ENCODE data around the gene RFLNA. TPM values are rescaled to one million over a fixed set of nuclear protein-coding genes. Genes with fewer than 3 reads are reported as not detected.

The RFLNA gene
- total and polyA plus RNA-seq, 2 donors (not counting 1 experiment from before 2014, with no cell fraction given), result 0.03 TPM; not detected in 1

GRCh38 chr12:124297389-124297788 is 2.5 kb downstream of the RFLNA start:
- Histone ChIP-seq H3K27ac (ENCODE audit: insufficient read depth, low read length) (no peak overlapping the region), H4K20me1 (ENCODE audit: control insufficient read depth, extremely low read depth, insufficient read depth, low read length) (no peaks in the 10 kb centered on the region), H3K4me2 (ENCODE audit: extremely low read depth, insufficient read depth, low read length) (no peak overlapping the region), H3K36me3 (ENCODE audit: control insufficient read depth, insufficient read depth, low read length) (no peaks in the 10 kb centered on the region), H2AFZ (ENCODE audit: low read length) (no peak overlapping the region), H3K79me2 (ENCODE audit: control insufficient read depth, insufficient read depth, low read length) (no peaks in the 10 kb centered on the region), H3K9me3 (ENCODE audit: control insufficient read depth, insufficient read depth, low read depth, low read length) (no peaks in the 10 kb centered on the region), H3K4me1 (ENCODE audit: control insufficient read depth, extremely low read depth, insufficient read depth, low read length) (no peaks in the 10 kb centered on the region), H3K27me3 (ENCODE audit: control insufficient read depth, insufficient read depth, low read length) (peaks cover 19% of the 10 kb centered on the region), H3K9ac (ENCODE audit: insufficient read depth, low read length) (no peak overlapping the region), H3K4me3 (replicated peaks in 1 of 4; ENCODE audit: control extremely low read depth in 1 of 4, insufficient read depth in 1 of 4, low read depth in 3 of 4, low read length in 4 of 4) (no peak overlapping the region)
- DNase-seq (ENCODE audit: low read depth in 2 of 2), result no peak
- TF ChIP-seq, protein P1, sequence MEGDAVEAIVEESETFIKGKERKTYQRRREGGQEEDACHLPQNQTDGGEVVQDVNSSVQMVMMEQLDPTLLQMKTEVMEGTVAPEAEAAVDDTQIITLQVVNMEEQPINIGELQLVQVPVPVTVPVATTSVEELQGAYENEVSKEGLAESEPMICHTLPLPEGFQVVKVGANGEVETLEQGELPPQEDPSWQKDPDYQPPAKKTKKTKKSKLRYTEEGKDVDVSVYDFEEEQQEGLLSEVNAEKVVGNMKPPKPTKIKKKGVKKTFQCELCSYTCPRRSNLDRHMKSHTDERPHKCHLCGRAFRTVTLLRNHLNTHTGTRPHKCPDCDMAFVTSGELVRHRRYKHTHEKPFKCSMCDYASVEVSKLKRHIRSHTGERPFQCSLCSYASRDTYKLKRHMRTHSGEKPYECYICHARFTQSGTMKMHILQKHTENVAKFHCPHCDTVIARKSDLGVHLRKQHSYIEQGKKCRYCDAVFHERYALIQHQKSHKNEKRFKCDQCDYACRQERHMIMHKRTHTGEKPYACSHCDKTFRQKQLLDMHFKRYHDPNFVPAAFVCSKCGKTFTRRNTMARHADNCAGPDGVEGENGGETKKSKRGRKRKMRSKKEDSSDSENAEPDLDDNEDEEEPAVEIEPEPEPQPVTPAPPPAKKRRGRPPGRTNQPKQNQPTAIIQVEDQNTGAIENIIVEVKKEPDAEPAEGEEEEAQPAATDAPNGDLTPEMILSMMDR (conservative IDR thresholded peaks at IDR 0.05 in 1 of 2, IDR thresholded peaks at IDR 0.05 in 1 of 2; ENCODE audit: low read depth in 1 of 2, low read length in 2 of 2), result no peak
- TF ChIP-seq EZH2 (IDR thresholded peaks at IDR 0.05; ENCODE audit: low read length, missing control alignments), result no peak

GRCh38 chr12:124297856-124298255 is 3.0 kb downstream of the RFLNA start:
- TF ChIP-seq, protein P1 (conservative IDR thresholded peaks at IDR 0.05 in 1 of 2, IDR thresholded peaks at IDR 0.05 in 1 of 2; ENCODE audit: low read depth in 1 of 2, low read length in 2 of 2), result no peak
- TF ChIP-seq EZH2 (IDR thresholded peaks at IDR 0.05; ENCODE audit: low read length, missing control alignments), result no peak
- H3K4me2 ChIP-seq (ENCODE audit: extremely low read depth, insufficient read depth, low read length), result no peak overlapping the region
- H3K9ac ChIP-seq (ENCODE audit: insufficient read depth, low read length), result no peak overlapping the region
- no peaks in the 10 kb centered on the region for H3K79me2 ChIP-seq (ENCODE audit: control insufficient read depth, insufficient read depth, low read length)
- no peak for DNase-seq (ENCODE audit: low read depth in 2 of 2)
- H3K27ac ChIP-seq (ENCODE audit: insufficient read depth, low read length), result no peak overlapping the region
- no peak overlapping the region for H3K4me3 ChIP-seq (replicated peaks in 1 of 4; ENCODE audit: control extremely low read depth in 1 of 4, insufficient read depth in 1 of 4, low read depth in 3 of 4, low read length in 4 of 4)
- no peaks in the 10 kb centered on the region for H3K9me3 ChIP-seq (ENCODE audit: control insufficient read depth, insufficient read depth, low read depth, low read length)
- peaks cover 19% of the 10 kb centered on the region for H3K27me3 ChIP-seq (ENCODE audit: control insufficient read depth, insufficient read depth, low read length)
- no peak overlapping the region for H2AFZ ChIP-seq (ENCODE audit: low read length)
- no peaks in the 10 kb centered on the region for H4K20me1 ChIP-seq (ENCODE audit: control insufficient read depth, extremely low read depth, insufficient read depth, low read length)
- no peaks in the 10 kb centered on the region for H3K36me3 ChIP-seq (ENCODE audit: control insufficient read depth, insufficient read depth, low read length)
- no peaks in the 10 kb centered on the region for H3K4me1 ChIP-seq (ENCODE audit: control insufficient read depth, extremely low read depth, insufficient read depth, low read length)

- Histone ChIP-seq H3K4me2 (ENCODE audit: extremely low read depth, insufficient read depth, low read length) (no peak overlapping the region), H4K20me1 (ENCODE audit: control insufficient read depth, extremely low read depth, insufficient read depth, low read length) (no peaks in the 10 kb centered on the region), H3K4me3 (replicated peaks in 1 of 4; ENCODE audit: control extremely low read depth in 1 of 4, insufficient read depth in 1 of 4, low read depth in 3 of 4, low read length in 4 of 4) (no peak overlapping the region), H3K4me1 (ENCODE audit: control insufficient read depth, extremely low read depth, insufficient read depth, low read length) (no peaks in the 10 kb centered on the region), H3K27ac (ENCODE audit: insufficient read depth, low read length) (no peak overlapping the region), H3K9me3 (ENCODE audit: control insufficient read depth, insufficient read depth, low read depth, low read length) (no peaks in the 10 kb centered on the region), H3K9ac (ENCODE audit: insufficient read depth, low read length) (no peak overlapping the region), H3K36me3 (ENCODE audit: control insufficient read depth, insufficient read depth, low read length) (no peaks in the 10 kb centered on the region), H2AFZ (ENCODE audit: low read length) (no peak overlapping the region), H3K27me3 (ENCODE audit: control insufficient read depth, insufficient read depth, low read length) (peaks cover 19% of the 10 kb centered on the region), H3K79me2 (ENCODE audit: control insufficient read depth, insufficient read depth, low read length) (no peaks in the 10 kb centered on the region)
- TF ChIP-seq, protein P1 (conservative IDR thresholded peaks at IDR 0.05 in 1 of 2, IDR thresholded peaks at IDR 0.05 in 1 of 2; ENCODE audit: low read depth in 1 of 2, low read length in 2 of 2), result no peak
- no peak for TF ChIP-seq EZH2 (IDR thresholded peaks at IDR 0.05; ENCODE audit: low read length, missing control alignments)
- DNase-seq (ENCODE audit: low read depth in 2 of 2), result no peak
Measured at GRCh38 chr12:124298685-124299410, 4.0 kb downstream of the RFLNA start.
